ENCODE results near the gene KRT6B. TPM values are rescaled to one million over a fixed set of nuclear protein-coding genes. Genes with fewer than 3 reads are reported as not detected.

KRT6B gene
- total RNA-seq, 3 donors from 2014 or later (not counting 1 experiment from before 2014, with no cell fraction given): not detected

- WGBS (ENCODE audit: insufficient coverage): 87% methylated on average over 5 of the region's 5 CpGs
- Mint-ChIP-seq H3K27me3 (ENCODE audit: low read depth in 2 of 2) (peaks cover 26 to 31% of the 10 kb centered on the region in 2 donors), H3K27ac (no peak overlapping the region), H3K4me3 (no peak overlapping the region), H3K9me3 (no peaks in the 10 kb centered on the region), H3K36me3 (no peaks in the 10 kb centered on the region), H3K4me1 (peaks cover 0 to under 1% of the 10 kb centered on the region in 2 donors)
- intact Hi-C loops (cut with micrococcal nuclease): no loop called here
- Histone ChIP-seq H3K27me3 (ENCODE audit: control insufficient read depth, insufficient read depth, low read length) (no peaks in the 10 kb centered on the region), H3K27ac (ENCODE audit: low read length) (no peak overlapping the region), H3K4me3 (ENCODE audit: low read length) (no peak overlapping the region), H3K36me3 (ENCODE audit: control insufficient read depth, insufficient read depth, low read length) (no peaks in the 10 kb centered on the region), H3K9me3 (ENCODE audit: control insufficient read depth, insufficient read depth, low read length) (no peaks in the 10 kb centered on the region), H3K4me1 (ENCODE audit: control insufficient read depth, insufficient read depth, low read length) (no peaks in the 10 kb centered on the region)
- ATAC-seq (no peak), DNase-seq (no peak)
- TF ChIP-seq CTCF (IDR thresholded peaks at IDR 0.05): no peak
Measured at GRCh38 chr12:52425466-52425865, 26.5 kb downstream of the KRT6B start.

- Mint-ChIP-seq H3K27ac (no peak overlapping the region), H3K9me3 (no peaks in the 10 kb centered on the region), H3K4me3 (no peak overlapping the region), H3K36me3 (no peaks in the 10 kb centered on the region), H3K27me3 (ENCODE audit: low read depth in 2 of 2) (peaks cover 19 to 26% of the 10 kb centered on the region in 2 donors), H3K4me1 (peaks cover 10 to 12% of the 10 kb centered on the region in 2 donors)
- no peaks in the 10 kb centered on the region for H3K27me3 ChIP-seq (ENCODE audit: control insufficient read depth, insufficient read depth, low read length)
- no peaks in the 10 kb centered on the region for H3K4me1 ChIP-seq (ENCODE audit: control insufficient read depth, insufficient read depth, low read length)
- no peak for TF ChIP-seq CTCF (IDR thresholded peaks at IDR 0.05)
- 77% methylated on average over 10 of the region's 11 CpGs for WGBS (ENCODE audit: insufficient coverage)
- intact Hi-C loops (cut with micrococcal nuclease): no loop called here
- ATAC-seq (no peak), DNase-seq (no peak)
- H3K4me3 ChIP-seq (ENCODE audit: low read length): no peak overlapping the region
- H3K27ac ChIP-seq (ENCODE audit: low read length): no peak overlapping the region
- H3K9me3 ChIP-seq (ENCODE audit: control insufficient read depth, insufficient read depth, low read length): no peaks in the 10 kb centered on the region
- no peaks in the 10 kb centered on the region for H3K36me3 ChIP-seq (ENCODE audit: control insufficient read depth, insufficient read depth, low read length)
Measured at GRCh38 chr12:52423661-52424500, 28.1 kb downstream of the KRT6B start.

GRCh38 chr12:52423035-52423434 lies 28.9 kb downstream of the KRT6B start:
- H3K4me1 Mint-ChIP-seq: peaks cover 10 to 12% of the 10 kb centered on the region in 2 donors
- H3K4me3 Mint-ChIP-seq: no peak overlapping the region
- TF ChIP-seq CTCF (IDR thresholded peaks at IDR 0.05): no peak
- Histone ChIP-seq H3K9me3 (ENCODE audit: control insufficient read depth, insufficient read depth, low read length) (no peaks in the 10 kb centered on the region), H3K36me3 (ENCODE audit: control insufficient read depth, insufficient read depth, low read length) (no peaks in the 10 kb centered on the region), H3K27ac (ENCODE audit: low read length) (no peak overlapping the region), H3K27me3 (ENCODE audit: control insufficient read depth, insufficient read depth, low read length) (no peaks in the 10 kb centered on the region), H3K4me3 (ENCODE audit: low read length) (no peak overlapping the region), H3K4me1 (ENCODE audit: control insufficient read depth, insufficient read depth, low read length) (no peaks in the 10 kb centered on the region)
- H3K27ac Mint-ChIP-seq: no peak overlapping the region
- WGBS (ENCODE audit: insufficient coverage): 73% methylated on average over 6 of the region's 6 CpGs
- intact Hi-C loops (cut with micrococcal nuclease): no loop called here
- peaks cover 13 to 22% of the 10 kb centered on the region in 2 donors for H3K27me3 Mint-ChIP-seq (ENCODE audit: low read depth in 2 of 2)
- H3K9me3 Mint-ChIP-seq: no peaks in the 10 kb centered on the region
- no peaks in the 10 kb centered on the region for H3K36me3 Mint-ChIP-seq
- no peak for DNase-seq
- ATAC-seq: no peak
